ENCODE measurements around the gene UBL4A. TPM values are rescaled to one million over a fixed set of nuclear protein-coding genes. Genes with fewer than 3 reads are reported as not detected.

The UBL4A gene
- total RNA-seq, 1 donor from 2014 or later = 30.2 TPM

- peaks cover 4% of the 10 kb centered on the region for H3K4me1 ChIP-seq
- TF ChIP-seq POLR2AphosphoS5 (IDR thresholded peaks at IDR 0.05; ENCODE audit: insufficient read depth in 1 of 2, low read depth in 1 of 2) (no peak), POLR2A (IDR thresholded peaks at IDR 0.05) (no peak), CTCF (IDR thresholded peaks at IDR 0.05) (no peak)
Observed at GRCh38 chrX:154494715-154495114, 8.3 kb upstream of the UBL4A start.

DNA sequence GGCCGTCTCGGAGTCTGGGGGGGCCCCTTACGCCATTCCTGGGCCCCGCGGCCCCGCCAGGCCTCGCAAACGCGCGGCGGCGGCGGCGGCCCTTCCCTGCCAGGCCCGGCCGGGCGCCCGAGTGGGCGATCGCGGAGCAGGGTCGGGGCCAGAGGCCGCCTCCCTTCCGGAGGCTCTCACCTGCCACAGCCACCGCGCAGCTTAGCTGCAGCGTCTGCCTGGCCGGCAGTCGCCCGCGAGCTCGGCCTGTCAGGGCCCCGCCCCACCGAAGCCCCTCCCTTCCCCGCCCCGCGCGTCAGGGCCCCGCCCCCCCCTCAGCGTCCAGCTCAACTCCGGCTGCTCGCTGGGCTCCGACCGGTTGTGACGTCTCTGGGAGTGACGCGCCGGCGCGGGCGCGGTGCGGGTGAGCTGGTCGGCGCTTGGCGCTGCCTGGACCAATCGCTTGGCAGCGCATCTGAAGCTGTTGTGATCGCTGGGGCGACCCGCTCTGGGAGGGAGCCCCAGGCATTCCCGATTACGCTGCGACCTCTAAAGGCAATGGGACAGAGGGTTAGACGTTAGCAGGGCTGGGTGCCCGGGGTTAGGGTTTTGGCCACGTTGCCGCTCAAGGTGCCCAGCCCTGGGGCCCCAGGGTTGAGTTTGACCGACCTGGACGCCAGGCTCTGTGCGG, 4.1 kb upstream of the UBL4A start, which contains the start of gene SLC10A3:
Gene SLC10A3, minus strand, starts transcription at position 216 of the 670 bp plus-strand sequence. CDS start 1,689 bp downstream, outside the sequence.
- Histone ChIP-seq H3K4me1 (peaks cover 17% of the 10 kb centered on the region), H3K27ac (peak within 1 kb of the TSS; percentile 90), H3K27me3 (no peaks in the 10 kb centered on the region), H3K36me3 (peaks cover 0 to 4% of the 10 kb centered on the region in 2 donors), H3K4me3 (peak within 1 kb of the TSS; percentile 59 to 72), H3K9me3 (no peaks in the 10 kb centered on the region)
- peak in 1 of 2 donors; percentile 96 for DNase-seq (ENCODE audit: extremely low spot score in 2 of 2)
- peak in 1 of 2 donors; percentile 82 for TF ChIP-seq POLR2A (IDR thresholded peaks at IDR 0.05)
- TF ChIP-seq CTCF (IDR thresholded peaks at IDR 0.05) = no peak
- peak; percentile 45 to 87 for TF ChIP-seq POLR2AphosphoS5 (IDR thresholded peaks at IDR 0.05; ENCODE audit: insufficient read depth in 1 of 2, low read depth in 1 of 2)
- intact Hi-C loops (cut with DNase I) = no loop called here

More at GRCh38 chrX:154494715-154495114, 8.3 kb upstream of the UBL4A start:
- Histone ChIP-seq H3K36me3 (no peaks in the 10 kb centered on the region), H3K4me3 (no peak overlapping the region), H3K27me3 (no peaks in the 10 kb centered on the region), H3K9me3 (no peaks in the 10 kb centered on the region), H3K27ac (no peak overlapping the region)
- no peak for DNase-seq (ENCODE audit: extremely low spot score in 2 of 2)
- intact Hi-C loops (cut with DNase I) = no loop called here

- intact Hi-C loops (cut with DNase I) = no loop called here
- Histone ChIP-seq H3K27ac (peak overlapping the region; percentile 90), H3K36me3 (peaks cover 0 to 4% of the 10 kb centered on the region in 2 donors), H3K27me3 (no peaks in the 10 kb centered on the region), H3K9me3 (no peaks in the 10 kb centered on the region), H3K4me3 (peak overlapping the region; percentile 59 to 72), H3K4me1 (peaks cover 23% of the 10 kb centered on the region)
- no peak for DNase-seq (ENCODE audit: extremely low spot score in 2 of 2)
- TF ChIP-seq CTCF (IDR thresholded peaks at IDR 0.05) (no peak), POLR2A (IDR thresholded peaks at IDR 0.05) (no peak), POLR2AphosphoS5 (IDR thresholded peaks at IDR 0.05; ENCODE audit: insufficient read depth in 1 of 2, low read depth in 1 of 2) (no peak)
Observed at GRCh38 chrX:154490021-154490413, 3.6 kb upstream of the UBL4A start.

- intact Hi-C loops (cut with DNase I) = no loop called here
- peak overlapping the region; percentile 90 for H3K27ac ChIP-seq
Observed at GRCh38 chrX:154489182-154489581, 2.8 kb upstream of the UBL4A start.

More at GRCh38 chrX:154489182-154489581, 2.8 kb upstream of the UBL4A start:
- Histone ChIP-seq H3K4me1 (peaks cover 29% of the 10 kb centered on the region), H3K9me3 (no peaks in the 10 kb centered on the region), H3K27me3 (no peaks in the 10 kb centered on the region), H3K4me3 (peak overlapping the region; percentile 59 to 72), H3K36me3 (peaks cover 0 to 4% of the 10 kb centered on the region in 2 donors)
- no peak for DNase-seq (ENCODE audit: extremely low spot score in 2 of 2)
- TF ChIP-seq POLR2AphosphoS5 (IDR thresholded peaks at IDR 0.05; ENCODE audit: insufficient read depth in 1 of 2, low read depth in 1 of 2) (no peak), POLR2A (IDR thresholded peaks at IDR 0.05) (no peak), CTCF (IDR thresholded peaks at IDR 0.05) (no peak)
